Measurements from ENCODE around the gene LRRC34.

Gene LRRC34

GRCh38 chr3:169764882-169765612 lies 47.7 kb downstream of the LRRC34 start, which contains the start of gene TERC:
TERC (minus strand) TSS chr3:169765060.
- peak within 1 kb of the TSS; percentile 85 for H3K4me3 ChIP-seq (ENCODE audit: low read depth in 1 of 2, low read length in 1 of 2)
- H3K36me3 ChIP-seq = no peaks in the 10 kb centered on the region
- peaks cover 26 to 36% of the 10 kb centered on the region in 2 experiments for H3K4me1 ChIP-seq (ENCODE audit: control insufficient read depth in 1 of 2, insufficient read depth in 1 of 2, low read depth in 1 of 2, low read length in 1 of 2)
- H3K27ac ChIP-seq = peak within 1 kb of the TSS; percentile 90
- no peak for TF ChIP-seq CTCF (IDR thresholded peaks at IDR 0.05)
- H3K9me3 ChIP-seq = no peaks in the 10 kb centered on the region
- peaks cover 6% of the 10 kb centered on the region for H3K27me3 ChIP-seq

GRCh38 chr3:169764312-169764881 lies 48.3 kb downstream of the LRRC34 start:
- H3K36me3 ChIP-seq = no peaks in the 10 kb centered on the region

GRCh38 chr3:169760479-169760878 lies 52.2 kb downstream of the LRRC34 start:
- Histone ChIP-seq H3K4me3 (ENCODE audit: low read depth in 1 of 2, low read length in 1 of 2) (no peak overlapping the region), H3K36me3 (no peaks in the 10 kb centered on the region), H3K9me3 (no peaks in the 10 kb centered on the region), H3K4me1 (ENCODE audit: control insufficient read depth in 1 of 2, insufficient read depth in 1 of 2, low read depth in 1 of 2, low read length in 1 of 2) (peaks cover 19 to 27% of the 10 kb centered on the region in 2 experiments), H3K27ac (no peak overlapping the region), H3K27me3 (peaks cover under 1% of the 10 kb centered on the region)
- TF ChIP-seq CTCF (IDR thresholded peaks at IDR 0.05) = no peak

More at GRCh38 chr3:169764312-169764881, 48.3 kb downstream of the LRRC34 start:
- peaks cover 21 to 30% of the 10 kb centered on the region in 2 experiments for H3K4me1 ChIP-seq (ENCODE audit: control insufficient read depth in 1 of 2, insufficient read depth in 1 of 2, low read depth in 1 of 2, low read length in 1 of 2)
- peak overlapping the region; percentile 90 for H3K27ac ChIP-seq
- no peak for TF ChIP-seq CTCF (IDR thresholded peaks at IDR 0.05)
- H3K27me3 ChIP-seq = peaks cover 2% of the 10 kb centered on the region
- no peaks in the 10 kb centered on the region for H3K9me3 ChIP-seq
- peak overlapping the region; percentile 85 for H3K4me3 ChIP-seq (ENCODE audit: low read depth in 1 of 2, low read length in 1 of 2)

- H3K27ac ChIP-seq = no peak overlapping the region
- H3K36me3 ChIP-seq = no peaks in the 10 kb centered on the region
- H3K4me1 ChIP-seq (ENCODE audit: control insufficient read depth in 1 of 2, insufficient read depth in 1 of 2, low read depth in 1 of 2, low read length in 1 of 2) = peaks cover 11 to 15% of the 10 kb centered on the region in 2 experiments
- no peaks in the 10 kb centered on the region for H3K9me3 ChIP-seq
- H3K27me3 ChIP-seq = peaks cover 8% of the 10 kb centered on the region
- TF ChIP-seq CTCF (IDR thresholded peaks at IDR 0.05) = no peak
- H3K4me3 ChIP-seq (ENCODE audit: low read depth in 1 of 2, low read length in 1 of 2) = no peak overlapping the region
These were observed 53.4 kb downstream of the LRRC34 start for GRCh38 chr3:169759256-169759655.

- no peak for TF ChIP-seq CTCF (IDR thresholded peaks at IDR 0.05)
- Histone ChIP-seq H3K4me3 (ENCODE audit: low read depth in 1 of 2, low read length in 1 of 2) (no peak overlapping the region), H3K27ac (no peak overlapping the region), H3K36me3 (no peaks in the 10 kb centered on the region), H3K4me1 (ENCODE audit: control insufficient read depth in 1 of 2, insufficient read depth in 1 of 2, low read depth in 1 of 2, low read length in 1 of 2) (peaks cover 5 to 7% of the 10 kb centered on the region in 2 experiments), H3K9me3 (no peaks in the 10 kb centered on the region), H3K27me3 (peaks cover 8% of the 10 kb centered on the region)
These were observed 54.2 kb downstream of the LRRC34 start for GRCh38 chr3:169758359-169758994.

All from neutrophil (primary cell).